AG08396 (cell line): Measurements from ENCODE around the gene CDH11.

ENCODE experiments used
- DNase-seq: peaks from one replicate; pipeline ENCODE4 v3.0.0; 2012; ENCODE audit warnings: low spot score, mixed read lengths

CDH11 gene

GRCh38 chr16:65116818-65117430 is 4.9 kb downstream of the CDH11 start:
- DNase-seq, result no peak

- no peak for DNase-seq
Measured at GRCh38 chr16:65116216-65116615, 5.6 kb downstream of the CDH11 start.

- DNase-seq, result no peak
Measured at GRCh38 chr16:65114527-65114926, 7.3 kb downstream of the CDH11 start.

- DNase-seq, result no peak
Measured at GRCh38 chr16:65113441-65113840, 8.4 kb downstream of the CDH11 start.

GRCh38 chr16:65111306-65111705 is 10.6 kb downstream of the CDH11 start:
- no peak for DNase-seq

- DNase-seq, result no peak
Measured at GRCh38 chr16:65106757-65107156, 15.1 kb downstream of the CDH11 start.

GRCh38 chr16:65105171-65105570 is 16.7 kb downstream of the CDH11 start:
- no peak for DNase-seq

GRCh38 chr16:65104471-65104870 is 17.4 kb downstream of the CDH11 start:
- DNase-seq, result no peak

GRCh38 chr16:65102326-65102725 is 19.5 kb downstream of the CDH11 start:
- DNase-seq, result no peak

GRCh38 chr16:65101009-65101408 is 20.9 kb downstream of the CDH11 start:
- DNase-seq, result no peak

GRCh38 chr16:65099607-65100006 is 22.3 kb downstream of the CDH11 start:
- no peak for DNase-seq

GRCh38 chr16:65098916-65099315 is 22.9 kb downstream of the CDH11 start:
- DNase-seq, result no peak

GRCh38 chr16:65097296-65097695 is 24.6 kb downstream of the CDH11 start:
- no peak for DNase-seq

- no peak for DNase-seq
Measured at GRCh38 chr16:65095906-65096305, 26.0 kb downstream of the CDH11 start.

GRCh38 chr16:65095090-65095728 is 26.7 kb downstream of the CDH11 start:
- DNase-seq, result no peak

GRCh38 chr16:65094009-65094408 is 27.9 kb downstream of the CDH11 start:
- no peak for DNase-seq

GRCh38 chr16:65083164-65083857 is 38.6 kb downstream of the CDH11 start:
- DNase-seq, result no peak

GRCh38 chr16:65079549-65079948 is 42.3 kb downstream of the CDH11 start:
- no peak for DNase-seq

GRCh38 chr16:65077181-65077580 is 44.7 kb downstream of the CDH11 start:
- no peak for DNase-seq

- no peak for DNase-seq
Measured at GRCh38 chr16:65075877-65076276, 46.0 kb downstream of the CDH11 start.

- DNase-seq, result peak; percentile 39
Measured at GRCh38 chr16:65071433-65072311, 50.2 kb downstream of the CDH11 start.

GRCh38 chr16:65070831-65071432 is 50.9 kb downstream of the CDH11 start:
- DNase-seq, result peak; percentile 87
